GM13976 (cell line): ENCODE results near the gene GULP1.

Experiments used
- DNase-seq: peaks from one replicate; pipeline ENCODE4 v3.0.0; 2012; ENCODE audit warnings: low spot score
- in situ Hi-C: fragments of 300-500 bp; cut with MboI; formaldehyde crosslinking; loops from one replicate; pipeline ENCODE4 v1.12.0; 2022; ENCODE audit warnings: low sequenced_read_pairs, mixed read lengths, inconsistent platforms; ENCODE audit not compliant: unreplicated experiment
- TF ChIP-seq, protein P1 (sequence below): IDR thresholded peaks from 2 replicates; pipeline ENCODE4 v1.5.1; 2012; ENCODE audit warnings: borderline replicate concordance, mild to moderate bottlenecking; ENCODE audit not compliant: insufficient read depth; ENCODE audit errors: extremely low read depth, missing control alignments, control extremely low read depth

Gene GULP1

DNA sequence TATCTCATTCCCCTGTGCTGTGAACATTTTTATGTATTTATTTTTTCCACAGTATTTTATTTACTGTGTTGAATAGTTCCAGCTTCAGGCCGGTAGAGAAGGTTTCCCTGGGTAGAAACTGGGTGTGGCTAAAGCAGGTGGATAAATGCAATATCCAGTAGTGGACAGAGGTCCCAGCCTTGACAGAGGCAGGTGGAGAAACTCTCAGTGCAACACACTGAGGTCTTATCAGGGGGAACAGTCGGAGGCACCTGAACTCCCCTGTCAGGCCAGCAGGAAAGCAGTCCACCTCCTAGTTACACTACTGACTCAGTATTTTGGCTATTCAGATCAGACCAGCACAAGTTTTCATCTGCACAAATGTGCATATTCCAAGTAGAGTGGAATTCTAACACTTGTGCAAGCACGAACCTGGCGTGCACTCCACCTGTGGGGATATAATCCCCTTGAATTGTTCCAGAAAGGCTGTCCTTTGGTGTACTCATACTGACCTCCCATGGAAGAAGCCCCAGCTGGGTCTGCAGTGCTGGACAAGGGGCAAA lies 103.3 kb downstream of the GULP1 start:
- TF ChIP-seq, protein P1, sequence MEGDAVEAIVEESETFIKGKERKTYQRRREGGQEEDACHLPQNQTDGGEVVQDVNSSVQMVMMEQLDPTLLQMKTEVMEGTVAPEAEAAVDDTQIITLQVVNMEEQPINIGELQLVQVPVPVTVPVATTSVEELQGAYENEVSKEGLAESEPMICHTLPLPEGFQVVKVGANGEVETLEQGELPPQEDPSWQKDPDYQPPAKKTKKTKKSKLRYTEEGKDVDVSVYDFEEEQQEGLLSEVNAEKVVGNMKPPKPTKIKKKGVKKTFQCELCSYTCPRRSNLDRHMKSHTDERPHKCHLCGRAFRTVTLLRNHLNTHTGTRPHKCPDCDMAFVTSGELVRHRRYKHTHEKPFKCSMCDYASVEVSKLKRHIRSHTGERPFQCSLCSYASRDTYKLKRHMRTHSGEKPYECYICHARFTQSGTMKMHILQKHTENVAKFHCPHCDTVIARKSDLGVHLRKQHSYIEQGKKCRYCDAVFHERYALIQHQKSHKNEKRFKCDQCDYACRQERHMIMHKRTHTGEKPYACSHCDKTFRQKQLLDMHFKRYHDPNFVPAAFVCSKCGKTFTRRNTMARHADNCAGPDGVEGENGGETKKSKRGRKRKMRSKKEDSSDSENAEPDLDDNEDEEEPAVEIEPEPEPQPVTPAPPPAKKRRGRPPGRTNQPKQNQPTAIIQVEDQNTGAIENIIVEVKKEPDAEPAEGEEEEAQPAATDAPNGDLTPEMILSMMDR = no peak
- in situ Hi-C loops = no loop called here
- no peak for DNase-seq

DNA sequence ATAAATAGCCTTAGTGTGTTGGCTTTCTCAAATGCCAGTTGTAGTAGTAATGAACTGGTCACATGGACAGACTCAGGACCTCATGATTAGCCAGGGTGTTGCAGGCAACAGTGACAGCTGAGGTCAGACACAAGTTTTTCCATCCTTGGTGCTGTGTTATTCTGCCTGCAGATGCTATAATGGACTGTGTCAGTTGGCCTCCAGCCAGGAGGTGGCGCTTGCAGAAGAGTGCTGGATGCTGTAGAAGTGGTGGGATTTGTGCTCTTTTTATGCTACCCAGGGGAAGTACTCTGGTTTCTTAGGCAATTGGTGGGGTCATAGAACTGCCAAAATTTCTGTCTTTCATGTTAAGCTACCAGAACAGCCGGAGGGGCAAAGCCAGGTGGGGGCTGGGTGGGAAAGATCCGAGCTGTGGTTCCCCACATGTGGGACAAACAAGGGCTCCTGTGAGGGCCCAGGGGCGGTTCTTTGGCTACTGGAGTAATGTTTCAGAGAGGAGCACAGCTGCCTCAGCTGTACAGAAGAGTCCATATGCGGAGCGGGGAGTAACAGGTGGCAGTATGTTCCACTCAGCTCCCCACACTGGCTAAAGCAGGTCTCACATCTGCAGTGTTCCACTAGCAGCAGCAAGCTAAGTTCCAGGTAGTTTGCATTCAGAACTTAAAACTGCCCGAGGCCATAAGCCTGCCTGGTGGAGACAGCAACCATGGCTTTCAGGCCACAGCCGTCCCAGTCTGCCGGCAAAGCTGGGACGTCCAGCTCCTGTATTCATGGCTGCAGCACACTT lies 104.4 kb downstream of the GULP1 start:
- DNase-seq = no peak
- in situ Hi-C loops = no loop called here
- TF ChIP-seq, protein P1 = no peak

DNA sequence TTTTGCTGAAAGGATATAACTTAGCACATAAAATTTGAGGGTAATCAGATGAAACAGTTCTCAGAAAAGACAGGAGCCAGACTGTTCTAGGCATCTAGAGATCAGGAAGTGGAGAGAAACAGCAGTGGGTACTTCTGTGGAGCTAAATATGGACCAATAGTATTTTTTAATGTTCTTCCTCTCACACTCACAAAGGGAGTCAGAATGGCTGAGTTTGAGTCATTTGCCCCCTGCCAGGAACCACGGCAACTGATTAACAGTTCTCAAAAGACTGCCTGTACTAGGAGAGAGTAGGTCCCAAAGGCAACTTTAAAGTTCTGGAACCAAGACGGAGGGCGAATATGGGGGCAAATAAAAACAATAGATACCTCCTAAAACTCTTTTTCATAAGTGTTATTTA lies 107.5 kb downstream of the GULP1 start:
- no peak for DNase-seq
- TF ChIP-seq, protein P1 = no peak
- in situ Hi-C loops = no loop called here

DNA sequence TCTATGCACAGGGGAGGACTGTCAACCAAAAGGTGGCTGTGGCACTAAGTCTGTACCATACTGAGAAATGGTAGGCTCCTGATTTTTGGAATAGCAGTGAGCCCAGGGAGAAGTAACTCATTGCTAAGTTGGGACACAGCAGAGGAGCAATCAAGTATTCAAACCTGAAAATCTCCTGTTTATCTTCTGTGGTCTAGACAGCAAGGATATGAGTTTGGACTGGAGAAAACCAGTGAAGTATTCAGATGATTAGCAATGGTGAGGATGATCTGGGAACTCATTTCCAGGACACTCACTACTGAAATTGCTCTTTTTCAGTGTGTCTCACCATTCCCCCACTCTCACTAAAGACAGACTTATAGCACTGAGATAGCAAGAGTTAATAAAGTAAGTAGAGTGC lies 112.0 kb downstream of the GULP1 start:
- DNase-seq = no peak
- in situ Hi-C loops = no loop called here
- TF ChIP-seq, protein P1 = no peak

DNA sequence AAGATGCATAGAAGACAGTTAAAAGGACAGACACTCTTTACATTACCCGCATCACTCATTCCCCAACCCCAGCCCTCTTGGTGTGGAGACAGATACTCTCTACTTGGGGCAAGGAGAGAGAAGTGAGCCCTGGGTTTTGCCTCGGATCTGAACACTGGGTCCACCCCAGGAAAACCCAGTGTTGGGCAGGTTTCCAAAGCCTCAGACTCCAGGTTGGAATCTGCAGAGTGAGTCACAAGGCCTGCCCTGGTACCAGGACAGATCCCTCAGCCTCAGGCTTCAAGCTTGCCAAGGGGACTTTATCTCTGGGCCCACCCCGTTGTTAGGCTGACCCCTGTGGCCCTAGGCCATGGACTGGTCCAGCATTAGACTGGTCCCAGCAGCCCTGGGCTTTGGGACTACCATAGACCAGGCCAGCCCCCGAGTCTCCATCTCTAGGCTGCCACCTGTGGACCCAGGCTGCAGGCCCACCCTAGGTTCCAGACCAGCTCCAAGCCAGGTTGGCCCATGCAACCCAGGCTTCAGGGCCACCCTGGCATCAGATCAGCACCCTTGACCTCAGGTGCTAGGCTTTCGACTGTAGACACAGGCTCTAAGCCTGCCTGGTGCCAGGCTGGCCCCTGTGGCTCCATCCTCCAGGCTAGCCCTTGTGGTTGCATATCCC lies 112.8 kb downstream of the GULP1 start:
- no peak for DNase-seq
- in situ Hi-C loops = no loop called here
- TF ChIP-seq, protein P1 = no peak

DNA sequence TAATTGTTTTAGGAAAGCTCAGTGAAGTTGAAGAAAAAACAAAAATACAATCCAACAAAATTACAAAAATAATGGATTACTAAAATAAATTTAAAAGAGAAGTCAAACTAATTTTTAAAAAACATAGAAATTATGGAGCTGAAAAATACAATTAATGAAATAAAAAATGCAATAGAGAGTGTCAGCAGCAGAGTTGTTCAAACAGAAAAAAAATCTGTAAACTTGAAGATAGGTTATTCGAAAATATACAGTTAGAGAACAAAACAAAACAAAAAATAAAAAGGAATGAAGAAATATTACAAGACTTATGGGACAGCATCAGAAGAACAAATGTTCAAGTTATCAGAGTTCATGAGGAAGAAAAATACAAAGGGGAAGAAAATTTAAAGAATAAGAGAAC lies 114.7 kb downstream of the GULP1 start:
- DNase-seq = no peak
- TF ChIP-seq, protein P1 = no peak
- in situ Hi-C loops = no loop called here
